Nephron progenitor cell (in vitro differentiated cells): ENCODE data around the gene C6.
"Not testable (repeated sequence)": the region's sequence is repeated elsewhere in the genome, so short reads cannot be mapped to it uniquely, and the experiment has no call there.

ENCODE experiments used
- DNase-seq: peaks from one replicate; pipeline ENCODE4 v3.0.0; 2021
- H3K27ac Mint-ChIP-seq: 2 replicates; pipeline ENCODE4 v1.8.0; 2021; ENCODE audit warnings: mild to moderate bottlenecking, moderate library complexity, mixed read lengths
- H3K27me3 Mint-ChIP-seq: 2 replicates; pipeline ENCODE4 v1.8.0; 2021; ENCODE audit warnings: mild to moderate bottlenecking, low read depth, mixed read lengths; ENCODE audit not compliant: poor library complexity
- H3K36me3 Mint-ChIP-seq: 2 replicates; pipeline ENCODE4 v1.8.0; 2021; ENCODE audit warnings: low read depth, mixed read lengths
- H3K4me1 Mint-ChIP-seq: 2 replicates; pipeline ENCODE4 v1.8.0; 2021; ENCODE audit warnings: mixed read lengths
- H3K4me3 Mint-ChIP-seq: 2 replicates; pipeline ENCODE4 v1.8.0; 2021; ENCODE audit warnings: mild to moderate bottlenecking, moderate library complexity, mixed read lengths
- H3K9me3 Mint-ChIP-seq: 2 replicates; pipeline ENCODE4 v1.8.0; 2021; ENCODE audit warnings: mild to moderate bottlenecking, moderate library complexity, mixed read lengths
- TF ChIP-seq, protein P1 (sequence below): fragments of 200-600 bp; sonication (generic); IDR thresholded peaks from 2 replicates; pipeline ENCODE4 v1.5.0; 2021; ENCODE audit warnings: antibody characterized with exemption

Gene C6

DNA sequence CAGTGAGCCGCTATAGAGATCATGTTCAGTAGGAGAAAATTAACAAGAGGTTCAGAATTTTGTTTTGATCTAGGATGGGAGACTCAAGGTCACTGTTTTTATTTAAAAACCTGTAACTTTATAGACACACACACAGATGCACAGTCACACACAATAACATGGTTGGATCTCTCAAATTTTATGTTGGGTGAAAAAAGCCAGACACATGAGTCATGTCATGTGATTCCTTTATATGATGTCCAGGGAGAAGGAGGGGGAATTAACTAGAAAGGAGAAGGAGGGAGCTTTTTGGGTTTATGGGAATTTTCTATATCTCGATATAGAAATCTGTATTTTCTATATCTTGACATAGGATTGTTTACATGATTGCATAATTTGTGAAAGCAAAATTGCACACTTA lies 17.1 kb downstream of the C6 start:
- Mint-ChIP-seq H3K4me3 (no peak overlapping the region), H3K4me1 (no peaks in the 10 kb centered on the region), H3K9me3 (no peaks in the 10 kb centered on the region), H3K27ac (no peak overlapping the region), H3K36me3 (no peaks in the 10 kb centered on the region), H3K27me3 (no peaks in the 10 kb centered on the region)
- no peak for DNase-seq
- TF ChIP-seq, protein P1, sequence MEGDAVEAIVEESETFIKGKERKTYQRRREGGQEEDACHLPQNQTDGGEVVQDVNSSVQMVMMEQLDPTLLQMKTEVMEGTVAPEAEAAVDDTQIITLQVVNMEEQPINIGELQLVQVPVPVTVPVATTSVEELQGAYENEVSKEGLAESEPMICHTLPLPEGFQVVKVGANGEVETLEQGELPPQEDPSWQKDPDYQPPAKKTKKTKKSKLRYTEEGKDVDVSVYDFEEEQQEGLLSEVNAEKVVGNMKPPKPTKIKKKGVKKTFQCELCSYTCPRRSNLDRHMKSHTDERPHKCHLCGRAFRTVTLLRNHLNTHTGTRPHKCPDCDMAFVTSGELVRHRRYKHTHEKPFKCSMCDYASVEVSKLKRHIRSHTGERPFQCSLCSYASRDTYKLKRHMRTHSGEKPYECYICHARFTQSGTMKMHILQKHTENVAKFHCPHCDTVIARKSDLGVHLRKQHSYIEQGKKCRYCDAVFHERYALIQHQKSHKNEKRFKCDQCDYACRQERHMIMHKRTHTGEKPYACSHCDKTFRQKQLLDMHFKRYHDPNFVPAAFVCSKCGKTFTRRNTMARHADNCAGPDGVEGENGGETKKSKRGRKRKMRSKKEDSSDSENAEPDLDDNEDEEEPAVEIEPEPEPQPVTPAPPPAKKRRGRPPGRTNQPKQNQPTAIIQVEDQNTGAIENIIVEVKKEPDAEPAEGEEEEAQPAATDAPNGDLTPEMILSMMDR, result no peak

DNA sequence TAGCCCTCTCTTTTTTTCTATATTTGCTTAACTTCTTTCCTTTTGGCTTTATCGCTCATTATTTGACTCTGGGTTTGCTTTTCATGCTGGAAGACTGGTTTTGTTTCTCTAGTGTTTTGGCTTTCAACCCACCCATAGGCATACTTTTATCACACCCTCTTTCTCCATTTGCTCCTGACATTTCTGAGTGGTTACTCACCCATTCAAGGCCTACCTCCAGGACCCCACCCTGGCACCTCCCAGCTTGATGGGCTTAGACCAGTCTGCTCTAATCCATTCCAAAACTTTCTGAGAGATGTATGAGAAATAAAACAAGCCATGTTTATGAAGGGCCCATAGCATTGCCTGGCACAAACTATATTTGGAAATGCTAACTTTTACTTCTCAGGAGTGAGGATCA lies 18.1 kb downstream of the C6 start:
- no peak for DNase-seq
- Mint-ChIP-seq H3K36me3 (no peaks in the 10 kb centered on the region), H3K4me1 (no peaks in the 10 kb centered on the region), H3K27ac (no peak overlapping the region), H3K9me3 (no peaks in the 10 kb centered on the region), H3K4me3 (no peak overlapping the region), H3K27me3 (no peaks in the 10 kb centered on the region)
- TF ChIP-seq, protein P1, result no peak

DNA sequence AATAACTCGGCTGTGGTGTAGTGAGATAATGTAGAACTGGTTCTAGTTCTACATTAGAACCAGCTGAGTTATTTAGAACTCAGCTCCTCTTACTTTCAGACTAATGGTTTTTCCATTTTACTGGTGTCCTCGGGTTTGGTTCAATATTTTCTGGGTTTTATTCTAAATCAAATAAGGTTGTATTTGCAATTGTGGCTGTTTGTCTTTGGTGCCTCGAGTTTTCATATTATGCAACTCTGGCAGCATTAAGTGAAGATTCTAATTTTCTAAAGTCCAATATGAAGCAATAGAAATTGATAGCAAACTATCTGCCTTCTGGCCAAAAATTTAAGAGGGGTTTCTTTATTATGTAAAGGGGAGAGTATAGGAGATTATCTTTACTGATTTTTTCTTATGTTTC lies 19.0 kb downstream of the C6 start:
- DNase-seq, result no peak
- H3K4me1 Mint-ChIP-seq, result no peaks in the 10 kb centered on the region
- no peak overlapping the region for H3K27ac Mint-ChIP-seq
- no peaks in the 10 kb centered on the region for H3K27me3 Mint-ChIP-seq
- no peaks in the 10 kb centered on the region for H3K9me3 Mint-ChIP-seq
- H3K4me3 Mint-ChIP-seq, result no peak overlapping the region
- TF ChIP-seq, protein P1, result no peak
- H3K36me3 Mint-ChIP-seq, result no peaks in the 10 kb centered on the region

GRCh38 chr5:41193456-41194205 lies 19.7 kb downstream of the C6 start:
- H3K27ac Mint-ChIP-seq, result no peak overlapping the region
- H3K27me3 Mint-ChIP-seq, result no peaks in the 10 kb centered on the region
- H3K9me3 Mint-ChIP-seq, result no peaks in the 10 kb centered on the region
- no peak overlapping the region for H3K4me3 Mint-ChIP-seq
- H3K4me1 Mint-ChIP-seq, result no peaks in the 10 kb centered on the region
- no peaks in the 10 kb centered on the region for H3K36me3 Mint-ChIP-seq
- TF ChIP-seq, protein P1, result no peak
- DNase-seq, result no peak

DNA sequence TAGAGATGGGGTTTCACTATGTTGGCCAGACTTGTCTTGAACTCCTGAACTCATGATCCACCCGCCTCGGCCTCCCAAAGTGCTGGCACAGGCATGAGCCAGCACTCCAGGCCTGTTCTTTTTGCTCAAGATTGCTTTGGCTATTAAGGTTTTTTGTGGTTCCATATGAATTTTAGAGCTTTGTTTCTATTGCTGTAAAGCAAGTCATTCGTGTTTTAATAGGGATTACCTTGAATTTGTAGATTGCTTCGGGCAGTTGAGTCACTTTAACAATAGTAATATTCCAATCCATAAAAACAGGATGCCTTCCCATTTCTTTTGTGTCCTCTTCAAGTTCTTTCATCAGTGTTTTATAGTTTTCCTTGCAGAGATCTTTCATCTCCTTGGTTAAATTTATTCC lies 22.1 kb downstream of the C6 start:
- DNase-seq, result no peak
- Mint-ChIP-seq H3K4me3 (no peak overlapping the region), H3K4me1 (no peaks in the 10 kb centered on the region), H3K27me3 (no peaks in the 10 kb centered on the region), H3K9me3 (no peaks in the 10 kb centered on the region), H3K27ac (no peak overlapping the region), H3K36me3 (no peaks in the 10 kb centered on the region)
- TF ChIP-seq, protein P1, result no peak

DNA sequence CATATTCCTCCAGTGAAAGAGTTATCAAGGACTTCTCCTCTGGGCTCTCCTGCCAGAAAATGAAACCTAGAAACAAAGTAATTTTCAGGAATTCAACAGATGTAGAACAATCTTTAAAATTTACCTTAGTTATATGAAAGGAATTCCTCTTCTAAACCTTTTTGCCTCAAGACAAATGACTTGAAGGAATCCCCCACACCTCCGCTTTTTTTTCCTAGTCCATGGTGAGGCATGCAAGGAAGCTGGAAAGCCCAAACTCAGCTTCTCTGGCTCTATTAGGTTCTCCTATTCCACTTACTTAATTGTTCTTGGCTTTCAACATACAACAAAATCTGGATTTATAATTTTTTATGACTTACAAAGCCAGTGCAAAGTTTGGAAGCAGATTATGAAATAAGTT lies 27.2 kb downstream of the C6 start:
- TF ChIP-seq, protein P1, result no peak
- no peak for DNase-seq
- H3K36me3 Mint-ChIP-seq, result no peaks in the 10 kb centered on the region
- no peak overlapping the region for H3K4me3 Mint-ChIP-seq
- no peaks in the 10 kb centered on the region for H3K27me3 Mint-ChIP-seq
- H3K27ac Mint-ChIP-seq, result no peak overlapping the region
- H3K4me1 Mint-ChIP-seq, result peaks cover 10% of the 10 kb centered on the region
- no peaks in the 10 kb centered on the region for H3K9me3 Mint-ChIP-seq

GRCh38 chr5:41183331-41183730 lies 30.0 kb downstream of the C6 start:
- H3K4me1 Mint-ChIP-seq, result peaks cover 10% of the 10 kb centered on the region
- not testable (repeated sequence) for H3K9me3 Mint-ChIP-seq, H3K4me3 Mint-ChIP-seq, H3K36me3 Mint-ChIP-seq, H3K27me3 Mint-ChIP-seq, H3K27ac Mint-ChIP-seq, DNase-seq
